Pancreas (tissue), 10 donors: ENCODE results near the gene ADGRE1. TPM values are rescaled to one million over a fixed set of nuclear protein-coding genes. Genes with fewer than 3 reads are reported as not detected.

Experiments used
- ATAC-seq, 4 donors: fragments of 200-7000 bp; cut with Tn5 transposase; one replicate each; pipeline versions ENCODE4 v1.8.0 to v1.9.1; 2020; ENCODE audit warnings: mild to moderate bottlenecking in 4 of 4, moderate library complexity in 4 of 4
- DNase-seq, 6 donors: peaks; one replicate each; pipeline ENCODE4 v3.0.0-alpha.2; 2020
- FAIRE-seq: peaks from 2 replicates; lab custom pipeline; 2012; peaks lifted over from hg19 to GRCh38; lab: Jason Lieb, UNC
- H3K27ac ChIP-seq, 4 donors: fragments of 200-600 bp; sonication (generic); 1 replicate in 3 of 4; 2 replicates in 1 of 4; pipeline versions ENCODE4 v1.5.0 to v1.8.0; 2020
- H3K27me3 ChIP-seq, 4 donors: fragments of 200-600 bp; one replicate each; pipeline ENCODE4 v1.8.0; 2021
- H3K36me3 ChIP-seq, 3 donors: fragments of 200-600 bp; sonication (generic) in 1 of 3; one replicate each; pipeline versions ENCODE4 v1.5.0 to v1.8.0; 2020 to 2021
- H3K4me1 ChIP-seq, 3 donors: fragments of 200-600 bp; one replicate each; pipeline ENCODE4 v1.8.0; 2021
- H3K4me3 ChIP-seq, 4 donors: fragments of 200-600 bp; sonication (generic) in 2 of 4; one replicate each; pipeline versions ENCODE4 v1.5.0 to v1.8.0; 2020 to 2021
- H3K9me3 ChIP-seq, 4 donors: fragments of 200-600 bp; one replicate each; pipeline ENCODE4 v1.8.0; 2021
- WGBS, 2 donors: extraction: QIAGEN DNeasy Blood & Tissue Kit; methylation state at CpG; one replicate each; pipeline ENCODE4 v1.1.7; 2013; 5-methylcytosine and 5-hydroxymethylcytosine counted together
- intact Hi-C, 3 donors: fragments of 100-400 bp; cut with DNase I; formaldehyde crosslinking; loops; one replicate each; pipeline versions ENCODE4 v1.11.1 to v1.14.2; 2022
- polyA plus RNA-seq, 2 donors: library from polyadenylated mRNA; stranded (reverse); fragments of 200-250 nt; gene quantifications; one replicate each; pipeline ENCODE4 v1.2.3, GENCODE V29; 2013
- total RNA-seq, 6 donors: library from RNA; stranded (reverse); fragmentation: NEBNext Ultra II Directional in 4 of 6; extraction: Animal tissue kit (Norgen Biotek cat#: 25700) in 4 of 6; gene quantifications; one replicate each; pipeline versions ENCODE4 v1.2.1 to v1.2.4, GENCODE V29; 2021 to 2023
- TF ChIP-seq, protein P1 (sequence below), 4 donors: fragments of 200-600 bp; sonication (generic) in 3 of 4; IDR thresholded peaks; one replicate each; pipeline versions ENCODE4 v1.5.0 to v1.8.0; 2021; ENCODE audit warnings: antibody characterized with exemption in 4 of 4
- donor health status: healthy with polysubstance abuse.
- donor health status: DM: no; HTN: no; CAD: no; lungs with moderate emphysema.
- donor health status: DM: no; HTN: no; CAD: no.
- donor health status: control.
- donor health status: control.
- donor health status: Bipolar disorder and iron deficiency.
- donor health status: DM: yes; HTN: yes; CAD: no.
- donor health status: DM: no; HTN: no; CAD: no.
- donor health status: DM: no; HTN: no; CAD: no.
- donor health status: DM: yes; HTN: yes; CAD: no.

The ADGRE1 gene
- total and polyA plus RNA-seq, 8 donors, result 0.07 to 0.73 (median 0.28) TPM; not detected in 3

DNA sequence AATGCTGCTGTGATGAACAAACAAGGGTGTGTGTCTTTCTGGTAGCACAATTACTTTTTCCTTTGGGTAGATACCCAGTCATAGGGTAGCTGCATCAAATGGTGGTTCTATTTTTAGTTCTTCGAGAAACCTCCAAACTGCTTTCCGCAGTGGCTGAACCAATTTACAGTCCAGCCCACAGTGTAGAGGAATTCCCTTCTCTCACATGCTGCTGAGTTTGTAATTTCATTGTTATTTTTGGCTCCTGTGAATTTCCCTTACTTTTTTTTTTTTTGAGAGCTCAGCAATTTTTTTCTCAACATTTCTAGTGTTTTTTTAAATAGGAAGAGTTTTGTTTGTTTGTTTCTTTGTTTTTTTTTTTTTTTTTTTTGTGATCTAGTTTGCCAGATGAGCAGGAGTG lies 37.5 kb upstream of the ADGRE1 start:
- no peaks in the 10 kb centered on the region for H3K4me1 ChIP-seq
- 75 to 89% methylated on average over 2 of the region's 2 CpGs for WGBS, 2 donors
- FAIRE-seq (no peak), ATAC-seq (no peak), DNase-seq (no peak)
- TF ChIP-seq, protein P1, sequence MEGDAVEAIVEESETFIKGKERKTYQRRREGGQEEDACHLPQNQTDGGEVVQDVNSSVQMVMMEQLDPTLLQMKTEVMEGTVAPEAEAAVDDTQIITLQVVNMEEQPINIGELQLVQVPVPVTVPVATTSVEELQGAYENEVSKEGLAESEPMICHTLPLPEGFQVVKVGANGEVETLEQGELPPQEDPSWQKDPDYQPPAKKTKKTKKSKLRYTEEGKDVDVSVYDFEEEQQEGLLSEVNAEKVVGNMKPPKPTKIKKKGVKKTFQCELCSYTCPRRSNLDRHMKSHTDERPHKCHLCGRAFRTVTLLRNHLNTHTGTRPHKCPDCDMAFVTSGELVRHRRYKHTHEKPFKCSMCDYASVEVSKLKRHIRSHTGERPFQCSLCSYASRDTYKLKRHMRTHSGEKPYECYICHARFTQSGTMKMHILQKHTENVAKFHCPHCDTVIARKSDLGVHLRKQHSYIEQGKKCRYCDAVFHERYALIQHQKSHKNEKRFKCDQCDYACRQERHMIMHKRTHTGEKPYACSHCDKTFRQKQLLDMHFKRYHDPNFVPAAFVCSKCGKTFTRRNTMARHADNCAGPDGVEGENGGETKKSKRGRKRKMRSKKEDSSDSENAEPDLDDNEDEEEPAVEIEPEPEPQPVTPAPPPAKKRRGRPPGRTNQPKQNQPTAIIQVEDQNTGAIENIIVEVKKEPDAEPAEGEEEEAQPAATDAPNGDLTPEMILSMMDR (IDR thresholded peaks at IDR 0.05), result no peak
- intact Hi-C loops, result no loop called here
- H3K27ac ChIP-seq, result no peak overlapping the region
- peaks cover 0 to 10% (median 0%) of the 10 kb centered on the region in 4 donors for H3K27me3 ChIP-seq
- H3K9me3 ChIP-seq, result no peaks in the 10 kb centered on the region
- no peaks in the 10 kb centered on the region for H3K36me3 ChIP-seq
- no peak overlapping the region for H3K4me3 ChIP-seq

DNA sequence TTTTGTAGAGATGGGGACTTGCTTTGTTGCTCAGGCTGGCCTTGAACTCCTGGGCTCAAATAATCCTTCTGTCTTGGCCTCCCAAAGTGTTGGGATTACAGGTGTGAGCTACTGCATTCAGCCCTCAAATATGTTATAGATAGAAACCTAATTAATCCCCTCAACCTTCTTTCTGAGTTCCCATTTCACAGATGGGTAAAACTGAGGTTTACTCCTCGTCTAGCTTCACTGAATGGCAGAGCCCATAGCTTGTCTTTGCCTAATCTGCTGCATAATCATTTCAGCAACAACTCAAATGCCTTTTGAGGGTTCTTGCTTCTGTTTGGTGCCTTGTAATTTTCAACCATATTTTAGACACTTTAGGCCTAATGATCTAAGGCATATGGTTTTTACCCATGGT lies 36.0 kb upstream of the ADGRE1 start:
- intact Hi-C loops, result no loop called here
- 34 to 54% methylated on average over 1 of the region's 1 CpG for WGBS, 2 donors
- no peak for FAIRE-seq

DNA sequence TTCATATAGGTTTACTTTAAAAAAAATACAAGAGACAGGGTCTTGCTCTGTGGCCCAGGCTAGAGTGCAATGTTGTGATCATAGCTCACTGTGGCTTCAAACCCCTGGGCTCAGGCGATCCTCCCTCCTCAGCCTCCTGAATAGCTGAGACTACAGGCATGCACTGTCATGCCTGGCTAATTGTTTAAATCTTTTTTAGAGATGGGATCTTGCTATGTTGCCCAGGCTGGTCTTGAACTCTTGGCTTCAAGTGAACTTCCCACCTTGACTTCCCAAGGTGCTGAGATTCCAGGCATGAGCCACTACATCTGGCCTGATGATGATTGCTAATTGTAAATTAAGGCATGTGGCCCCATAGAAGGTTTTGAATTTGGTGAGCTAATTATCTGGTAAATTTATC lies 35.4 kb upstream of the ADGRE1 start:
- TF ChIP-seq, protein P1 (IDR thresholded peaks at IDR 0.05), result no peak
- no peaks in the 10 kb centered on the region for H3K27me3 ChIP-seq
- no peak for DNase-seq
- FAIRE-seq, result no peak
- no peaks in the 10 kb centered on the region for H3K4me1 ChIP-seq
- H3K36me3 ChIP-seq, result no peaks in the 10 kb centered on the region
- no peak overlapping the region for H3K27ac ChIP-seq
- no peaks in the 10 kb centered on the region for H3K9me3 ChIP-seq
- WGBS, 2 donors, result 63 to 94% methylated on average over 1 of the region's 1 CpG
- no peak for ATAC-seq
- H3K4me3 ChIP-seq, result no peak overlapping the region
- intact Hi-C loops, result no loop called here

More for the DNA sequence above, 36.0 kb upstream of the ADGRE1 start:
- no peaks in the 10 kb centered on the region for H3K27me3 ChIP-seq
- H3K4me1 ChIP-seq, result no peaks in the 10 kb centered on the region
- no peak overlapping the region for H3K4me3 ChIP-seq
- H3K9me3 ChIP-seq, result no peaks in the 10 kb centered on the region
- ATAC-seq, result no peak
- TF ChIP-seq, protein P1 (IDR thresholded peaks at IDR 0.05), result no peak
- H3K27ac ChIP-seq, result no peak overlapping the region
- DNase-seq, result no peak
- no peaks in the 10 kb centered on the region for H3K36me3 ChIP-seq

DNA sequence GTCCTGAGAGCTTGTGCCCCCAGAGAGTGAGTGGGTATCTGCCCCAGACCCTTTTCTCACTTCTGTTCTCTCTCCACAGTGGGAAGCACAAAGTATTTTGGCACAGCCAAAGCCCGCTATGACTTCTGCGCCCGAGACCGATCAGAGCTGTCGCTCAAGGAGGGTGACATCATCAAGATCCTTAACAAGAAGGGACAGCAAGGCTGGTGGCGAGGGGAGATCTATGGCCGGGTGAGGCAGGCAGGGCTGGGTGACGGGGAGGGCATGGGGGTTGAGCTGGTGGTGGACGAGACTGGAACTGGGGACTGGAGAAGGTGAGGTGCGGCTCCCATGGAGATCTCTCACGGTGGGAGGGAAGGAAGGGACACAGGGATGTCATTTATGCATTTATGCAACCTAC lies 33.5 kb upstream of the ADGRE1 start:
- TF ChIP-seq, protein P1 (IDR thresholded peaks at IDR 0.05), result no peak
- 68 to 75% methylated on average over 11 of the region's 11 CpGs for WGBS, 2 donors
- H3K9me3 ChIP-seq, result no peaks in the 10 kb centered on the region
- no peak overlapping the region for H3K27ac ChIP-seq
- H3K36me3 ChIP-seq, result no peaks in the 10 kb centered on the region
- no peak overlapping the region for H3K4me3 ChIP-seq
- DNase-seq (no peak), ATAC-seq (no peak), FAIRE-seq (no peak)
- intact Hi-C loops, result no loop called here
- H3K4me1 ChIP-seq, result no peaks in the 10 kb centered on the region
- H3K27me3 ChIP-seq, result no peaks in the 10 kb centered on the region

DNA sequence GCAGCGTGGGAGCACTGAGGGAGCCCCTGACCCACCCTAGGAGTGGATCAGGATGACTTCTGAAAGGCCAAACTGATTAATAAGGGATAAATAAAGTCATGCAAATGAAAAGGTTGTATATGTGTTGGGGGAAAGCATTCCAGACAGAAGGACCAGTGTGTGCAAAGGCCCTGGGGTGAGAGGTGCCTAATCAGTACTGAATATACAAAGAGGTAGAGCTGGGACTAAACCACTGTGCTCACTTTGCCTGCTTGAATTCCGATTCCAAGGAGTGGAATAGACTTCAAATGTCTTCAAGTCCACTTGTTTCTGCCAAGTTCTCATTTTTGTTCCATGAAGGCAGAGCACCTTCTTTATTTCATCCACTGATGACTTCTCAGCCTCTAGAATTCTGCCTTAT lies 32.6 kb upstream of the ADGRE1 start:
- FAIRE-seq, result no peak
- TF ChIP-seq, protein P1 (IDR thresholded peaks at IDR 0.05), result no peak

More for the DNA sequence above, 32.6 kb upstream of the ADGRE1 start:
- no peaks in the 10 kb centered on the region for H3K36me3 ChIP-seq
- H3K27ac ChIP-seq, result no peak overlapping the region
- no peak for DNase-seq
- no peak overlapping the region for H3K4me3 ChIP-seq
- no peaks in the 10 kb centered on the region for H3K9me3 ChIP-seq
- H3K27me3 ChIP-seq, result no peaks in the 10 kb centered on the region
- ATAC-seq, result no peak
- WGBS, 2 donors, result 46 to 49% methylated on average over 2 of the region's 2 CpGs
- intact Hi-C loops, result no loop called here
- no peaks in the 10 kb centered on the region for H3K4me1 ChIP-seq
